GM18526 (cell line): ENCODE results near the gene MAN2A2.

ENCODE experiments used
- POLR2A ChIP-seq: IDR thresholded peaks from 3 replicates; pipeline ENCODE4 v1.6.1; 2011; ENCODE audit not compliant: insufficient read length; ENCODE audit errors: extremely low read depth

Gene MAN2A2

GRCh38 chr15:90890839-90891238 lies 12.3 kb upstream of the MAN2A2 start:
- no peak for TF ChIP-seq POLR2A

- TF ChIP-seq POLR2A: no peak
Measured at GRCh38 chr15:90891346-90891949, 11.7 kb upstream of the MAN2A2 start.

GRCh38 chr15:90892023-90892422 lies 11.1 kb upstream of the MAN2A2 start:
- TF ChIP-seq POLR2A: no peak

GRCh38 chr15:90892498-90893174 lies 10.5 kb upstream of the MAN2A2 start:
- TF ChIP-seq POLR2A: no peak

- TF ChIP-seq POLR2A: no peak
Measured at GRCh38 chr15:90893175-90894090, 9.7 kb upstream of the MAN2A2 start.

- no peak for TF ChIP-seq POLR2A
Measured at GRCh38 chr15:90895571-90896117, 7.5 kb upstream of the MAN2A2 start.

GRCh38 chr15:90901175-90902039 lies 1.7 kb upstream of the MAN2A2 start:
- no peak for TF ChIP-seq POLR2A

- TF ChIP-seq POLR2A: peak; percentile 69
Measured at GRCh38 chr15:90902040-90902839, 862 bp upstream of the MAN2A2 start.

- TF ChIP-seq POLR2A: no peak
Measured at GRCh38 chr15:90903733-90904536, 833 bp downstream of the MAN2A2 start.

GRCh38 chr15:90904746-90905145 lies 1.6 kb downstream of the MAN2A2 start:
- TF ChIP-seq POLR2A: no peak

GRCh38 chr15:90905306-90906180 lies 2.4 kb downstream of the MAN2A2 start:
- no peak for TF ChIP-seq POLR2A

GRCh38 chr15:90906181-90906849 lies 3.2 kb downstream of the MAN2A2 start:
- TF ChIP-seq POLR2A: no peak
